Activated CD8-positive, alpha-beta memory T cell treated with anti-CD3 and anti-CD28 coated beads for 48 hours (primary cell): Measurements from ENCODE around the gene AQP1.

Source experiments
- DNase-seq, 3 experiments: peaks; one replicate each; pipeline ENCODE4 v3.0.0-alpha.2; 2020; ENCODE audit warnings: low read depth in 2 of 3, low spot score in 2 of 3

AQP1 gene

DNA sequence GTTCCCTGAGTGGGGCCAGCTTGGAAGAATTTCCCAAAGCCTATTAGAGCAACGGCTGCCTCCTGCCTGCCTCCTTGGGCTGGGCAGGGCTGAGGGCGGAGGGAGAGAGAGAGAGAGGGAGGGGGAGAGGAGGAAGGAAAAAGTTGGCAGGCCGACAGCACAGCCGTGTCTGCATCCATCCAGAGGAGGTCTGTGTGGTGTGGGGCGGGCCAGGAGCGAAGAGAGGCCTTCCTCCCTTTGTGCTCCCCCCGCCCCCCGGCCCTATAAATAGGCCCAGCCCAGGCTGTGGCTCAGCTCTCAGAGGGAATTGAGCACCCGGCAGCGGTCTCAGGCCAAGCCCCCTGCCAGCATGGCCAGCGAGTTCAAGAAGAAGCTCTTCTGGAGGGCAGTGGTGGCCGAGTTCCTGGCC is at the start of gene AQP1:
Gene AQP1 (plus strand): TSS at position 293 of the 409 bp plus-strand sequence. CDS start 57 bp downstream, at position 350.
- no peak for DNase-seq

DNA sequence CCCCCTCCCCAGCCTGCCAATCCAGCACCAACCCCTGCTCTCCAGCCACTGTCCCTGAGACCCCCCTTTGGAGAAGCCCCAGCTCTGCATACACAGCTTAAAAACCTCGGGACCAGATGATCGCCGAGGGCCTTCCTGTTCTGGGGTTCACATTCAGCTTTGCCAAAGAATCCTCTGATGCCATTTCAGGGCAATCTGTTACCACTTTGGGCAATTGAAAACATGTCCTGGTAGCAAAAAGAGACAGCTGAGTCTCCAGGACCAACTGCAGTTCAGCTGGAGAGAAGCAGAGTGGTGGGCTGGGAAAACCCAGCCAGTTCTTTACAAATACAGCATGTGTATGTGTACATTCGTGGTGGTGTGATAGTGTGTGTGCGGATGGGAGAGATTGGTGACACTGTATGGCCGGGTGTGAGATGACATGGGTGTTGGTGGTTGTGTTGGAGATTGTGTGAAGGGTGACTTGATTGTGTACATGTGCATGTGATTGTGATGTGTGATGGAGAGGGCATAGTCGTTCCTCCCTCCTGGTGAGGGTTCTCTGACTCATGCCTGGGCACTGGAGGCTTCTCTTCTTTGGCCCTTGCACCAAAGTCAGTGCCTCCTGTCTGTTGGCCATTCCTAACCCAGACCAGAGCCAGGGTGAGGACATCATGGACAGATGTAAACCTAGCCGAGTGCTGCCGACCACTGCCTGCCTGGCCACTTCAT is 48.5 kb upstream of the AQP1 start:
- no peak for DNase-seq

DNA sequence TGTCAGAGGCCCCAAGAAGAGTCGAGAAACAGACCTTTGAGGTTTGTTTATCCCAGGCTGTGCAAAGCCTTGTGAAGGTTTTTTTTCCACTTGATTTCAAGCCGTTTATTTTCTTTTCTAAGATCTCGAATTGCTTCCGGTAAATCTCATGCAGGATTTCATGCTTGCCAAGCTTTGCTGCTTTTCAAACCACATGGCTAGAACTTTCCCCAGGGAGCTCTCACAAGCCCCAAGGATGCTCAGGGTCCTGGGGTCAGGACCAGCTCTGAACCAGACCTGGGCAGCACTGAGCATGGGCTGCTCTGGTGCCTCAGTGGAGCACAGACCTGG is 48.0 kb upstream of the AQP1 start:
- no peak for DNase-seq

DNA sequence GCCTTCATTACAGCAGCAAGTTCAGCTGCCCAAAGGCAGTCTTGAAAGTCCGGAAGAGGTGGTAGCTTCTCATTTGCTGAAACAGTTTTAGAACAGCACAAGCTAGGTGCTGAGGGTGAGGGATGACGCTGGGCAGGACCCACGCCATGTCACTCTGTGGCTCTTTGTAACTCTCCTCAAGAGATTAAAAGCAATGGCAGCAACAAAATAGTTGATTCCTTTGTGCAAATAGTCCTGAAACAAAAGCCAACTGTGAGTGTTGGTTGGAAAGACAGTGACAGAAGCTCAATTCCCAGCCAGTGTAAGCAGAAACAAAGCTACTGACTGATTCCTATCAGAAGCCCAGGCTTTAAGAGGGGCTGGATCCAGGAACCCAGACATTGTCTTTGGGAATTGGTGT is 47.6 kb upstream of the AQP1 start:
- DNase-seq, result no peak

DNA sequence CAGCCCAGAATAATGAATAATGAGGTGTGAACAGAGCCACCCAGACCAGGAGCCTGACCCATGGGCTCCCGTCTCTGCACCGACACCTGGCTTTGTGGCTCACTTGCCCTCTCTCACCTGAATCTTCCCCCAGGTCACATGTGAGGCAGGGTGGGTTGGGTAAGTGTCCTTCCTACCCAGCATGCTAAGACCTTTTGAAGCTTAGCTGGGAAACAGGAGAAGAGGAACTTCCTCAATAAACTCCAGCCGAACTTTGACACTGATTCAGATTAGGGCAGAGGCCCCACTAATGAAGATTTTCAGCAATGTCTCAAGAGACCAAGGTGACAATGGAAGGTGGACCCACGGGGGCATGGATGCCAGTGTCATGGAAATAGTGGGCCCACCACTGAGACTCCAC is 46.6 kb upstream of the AQP1 start:
- no peak for DNase-seq

DNA sequence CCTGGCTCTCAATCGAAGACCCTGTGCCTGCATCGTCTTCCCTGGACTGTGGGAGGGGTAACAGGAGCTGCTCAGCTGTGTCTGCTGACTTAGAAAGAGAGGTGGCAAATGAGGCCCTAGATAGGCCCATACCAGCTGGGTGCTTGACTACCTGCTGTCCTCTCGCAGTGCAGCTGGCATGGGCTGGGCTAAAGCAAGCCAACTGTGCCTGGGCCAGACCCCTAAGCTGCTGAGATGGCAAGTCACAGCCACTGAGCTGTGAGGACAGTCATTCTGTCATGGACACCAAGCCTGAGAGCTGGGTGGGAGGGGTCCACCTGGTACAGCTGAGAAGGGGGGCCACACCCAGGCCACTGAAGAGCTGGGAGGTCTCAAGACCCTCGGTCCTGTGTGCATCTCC is 45.8 kb upstream of the AQP1 start:
- no peak for DNase-seq

DNA sequence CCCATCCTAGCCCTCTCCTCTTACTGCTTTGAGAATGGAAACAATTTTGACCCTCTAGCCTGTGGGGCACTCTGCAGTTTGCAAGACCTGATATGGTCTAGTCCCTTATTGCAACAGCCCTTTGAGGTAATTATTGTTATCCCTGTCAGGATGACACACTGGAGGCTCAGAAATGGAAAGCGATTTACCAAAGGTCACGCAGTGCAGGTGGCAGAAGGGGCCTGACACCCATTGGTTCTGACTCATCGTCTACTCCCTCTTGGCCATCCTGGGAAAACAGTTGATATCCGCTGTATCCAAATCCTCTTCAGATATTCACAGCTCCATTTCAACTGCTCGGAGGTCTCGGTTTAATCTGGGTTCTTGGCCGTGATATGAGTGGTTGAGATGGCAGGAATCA is 44.7 kb upstream of the AQP1 start:
- no peak for DNase-seq

DNA sequence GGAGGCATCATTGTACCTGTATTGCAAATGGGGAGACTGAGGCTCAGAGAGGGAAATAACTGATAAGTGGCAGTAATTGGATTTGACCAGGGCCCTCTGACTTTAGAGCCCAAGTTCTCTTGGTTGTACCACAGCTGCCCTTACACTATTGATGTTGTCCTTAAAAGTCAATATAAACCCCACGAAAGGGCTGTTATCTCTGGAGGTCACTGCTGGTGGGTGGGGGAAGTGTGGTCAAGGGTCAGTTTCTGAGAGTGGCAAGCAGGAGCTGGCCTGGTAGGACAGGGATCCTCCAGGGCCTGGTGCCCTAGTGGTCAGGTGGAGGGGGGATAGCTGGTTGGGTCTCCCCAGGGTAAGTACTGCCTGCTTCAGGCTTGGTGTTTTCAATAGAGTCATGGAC is 44.2 kb upstream of the AQP1 start:
- DNase-seq, result no peak

DNA sequence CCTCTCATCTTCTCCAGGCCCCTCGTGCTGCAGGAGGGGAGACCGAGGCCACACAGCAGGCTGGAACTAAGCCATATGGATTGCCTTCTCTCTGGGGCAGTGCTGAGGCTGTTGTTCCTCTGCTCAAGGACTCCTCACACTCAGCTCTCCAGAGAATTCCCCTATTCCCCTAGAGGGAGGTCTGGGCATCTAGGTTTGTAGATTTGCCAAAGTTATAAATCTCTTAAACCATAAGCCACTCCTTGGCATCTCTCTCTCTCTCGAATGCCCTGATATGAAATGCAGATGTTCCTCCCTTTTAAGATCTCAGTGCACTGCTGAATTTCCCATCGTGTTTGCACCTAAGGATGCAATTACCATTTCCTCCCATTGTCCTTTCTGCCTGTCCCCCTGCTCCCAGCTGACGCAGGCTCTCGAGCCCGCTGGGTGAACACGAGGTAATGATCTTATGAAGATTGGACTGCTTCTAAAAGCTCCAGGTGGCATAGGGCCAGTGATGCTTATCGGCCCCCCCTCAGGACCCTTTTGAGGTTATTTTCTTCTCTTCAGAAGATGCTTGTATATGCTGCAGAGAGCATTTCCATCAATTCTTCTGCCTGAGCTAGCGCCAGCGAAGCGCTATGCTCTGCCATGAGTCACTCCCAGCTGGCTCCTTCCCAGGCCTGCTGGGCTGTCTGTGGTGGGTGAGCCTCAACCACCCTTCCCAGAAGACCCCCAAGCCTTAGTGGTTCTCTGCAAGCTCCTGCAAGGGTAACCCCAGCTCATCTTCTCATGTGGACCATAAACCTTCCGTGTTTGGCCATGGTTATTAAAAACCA is 41.6 kb upstream of the AQP1 start:
- DNase-seq, result no peak

DNA sequence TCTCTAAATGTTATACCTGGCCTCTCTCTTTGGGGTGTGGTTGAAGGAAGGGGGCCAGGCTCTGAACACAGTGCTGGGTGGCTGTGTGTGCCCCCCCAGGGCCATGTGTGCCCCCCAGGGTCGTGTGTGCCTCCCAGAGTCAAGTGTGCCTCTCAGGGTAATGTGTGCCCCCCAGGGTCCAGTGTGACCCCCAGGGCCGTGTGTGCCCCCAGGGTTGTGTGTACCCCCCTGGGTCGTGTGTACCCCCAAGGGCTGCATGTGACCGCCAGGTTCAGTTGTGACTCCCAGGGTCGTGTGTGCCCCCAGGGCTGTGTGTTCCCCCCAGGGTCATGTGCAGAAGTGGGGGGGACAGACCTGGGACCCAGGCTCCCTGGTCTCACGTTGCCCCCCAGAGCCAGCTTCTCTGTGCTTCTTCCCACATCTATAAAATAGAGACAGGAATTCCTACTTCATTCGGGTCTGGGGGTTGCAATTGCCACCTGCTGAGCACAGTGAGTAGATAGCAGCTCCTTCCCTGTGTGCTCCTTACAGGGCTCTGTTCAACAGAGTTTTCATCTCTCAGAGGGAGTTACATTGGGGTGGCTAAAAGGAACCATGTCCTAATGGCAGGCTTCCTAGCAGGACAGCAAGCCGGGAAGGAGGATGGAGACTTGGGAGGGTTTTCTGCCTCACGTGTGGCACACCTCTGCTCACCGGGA is 40.7 kb upstream of the AQP1 start:
- DNase-seq, result no peak

DNA sequence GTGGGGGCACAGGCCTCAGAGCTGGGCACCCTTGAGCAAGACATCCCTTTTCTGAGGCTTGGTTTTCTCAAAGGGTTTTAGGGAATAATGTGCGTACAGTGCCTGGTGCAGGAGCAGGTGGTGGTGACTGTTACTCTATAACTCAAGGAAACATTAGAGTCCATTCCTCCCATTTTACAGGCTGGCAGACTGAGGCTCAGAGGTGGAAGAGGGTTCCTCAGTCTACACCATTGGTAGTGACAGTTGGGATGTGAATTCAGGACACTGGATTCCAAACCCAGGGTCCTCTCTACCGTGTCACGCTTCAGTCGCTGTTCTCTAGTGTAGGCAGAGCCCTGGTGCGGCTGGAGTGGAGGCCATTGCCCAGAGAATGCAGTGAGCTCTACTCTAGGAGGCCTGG is 40.0 kb upstream of the AQP1 start:
- DNase-seq, result no peak

DNA sequence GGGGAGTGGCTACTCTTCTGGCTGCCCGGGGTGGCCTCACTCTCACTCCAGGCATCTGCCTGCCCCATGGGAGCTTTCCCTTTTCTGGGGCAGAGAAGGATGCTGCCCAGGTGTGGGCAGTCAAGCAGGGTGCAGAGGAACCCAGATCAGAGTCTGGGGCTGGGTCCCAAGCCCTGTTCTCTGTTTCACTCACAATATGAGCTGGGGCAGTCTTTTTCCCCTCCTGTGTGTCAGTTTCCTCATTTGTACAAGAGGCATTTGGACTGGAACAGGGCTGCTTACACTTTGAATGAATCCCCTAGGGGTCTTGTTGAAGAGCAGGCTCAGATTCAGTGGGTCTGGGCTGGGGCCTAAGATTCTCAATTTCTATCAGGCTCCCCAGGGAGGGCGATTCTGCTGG is 38.4 kb upstream of the AQP1 start:
- no peak for DNase-seq

DNA sequence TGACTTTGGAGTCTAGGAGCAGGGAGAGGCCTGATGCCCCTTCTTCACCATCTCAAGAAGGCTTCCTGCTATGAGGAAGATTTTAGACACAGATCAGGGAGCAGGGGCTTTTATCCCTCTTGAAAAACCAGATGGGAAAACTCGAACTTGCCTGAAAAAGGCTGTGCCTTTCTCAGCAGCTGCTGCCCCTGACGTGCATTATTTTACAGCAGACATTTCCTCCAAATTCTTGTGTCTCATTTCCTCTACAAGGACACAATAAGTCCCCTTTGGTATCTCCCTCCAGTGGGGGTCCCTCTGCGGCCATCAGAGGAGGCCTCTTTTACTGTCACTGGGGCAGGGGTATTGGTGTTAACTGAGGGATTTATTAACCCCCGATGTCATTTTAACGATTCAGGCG is 38.0 kb upstream of the AQP1 start:
- no peak for DNase-seq

DNA sequence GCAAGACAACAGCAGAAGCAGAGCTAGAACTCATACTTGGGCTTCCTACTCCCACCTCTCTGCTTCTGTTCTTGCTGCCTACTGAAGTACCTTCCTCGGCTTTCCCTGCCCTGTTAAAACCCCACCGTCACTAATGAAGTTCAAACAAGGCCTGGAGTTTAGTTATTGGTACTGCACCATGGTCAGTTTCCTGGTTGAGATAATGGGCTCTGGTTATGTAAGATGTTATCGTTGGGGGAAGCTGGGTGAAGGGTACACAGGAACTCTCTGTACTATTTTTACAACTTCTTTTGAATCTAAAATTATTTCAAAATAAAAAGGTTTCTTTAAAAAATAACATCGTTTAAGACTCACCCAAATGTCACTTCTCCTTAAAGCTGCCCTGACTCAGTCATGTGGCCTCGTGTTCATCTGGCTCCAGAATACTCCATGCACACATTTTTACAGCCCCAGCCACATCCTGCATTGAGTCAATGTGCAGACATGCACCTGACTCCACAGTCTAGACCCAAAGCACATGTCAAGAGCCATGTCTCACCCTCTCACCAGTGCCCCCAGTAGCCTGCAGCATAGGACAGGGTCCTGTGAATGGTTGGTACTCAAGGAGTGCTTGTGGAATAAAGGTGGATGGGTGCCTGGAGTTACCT is 36.9 kb upstream of the AQP1 start:
- no peak for DNase-seq

DNA sequence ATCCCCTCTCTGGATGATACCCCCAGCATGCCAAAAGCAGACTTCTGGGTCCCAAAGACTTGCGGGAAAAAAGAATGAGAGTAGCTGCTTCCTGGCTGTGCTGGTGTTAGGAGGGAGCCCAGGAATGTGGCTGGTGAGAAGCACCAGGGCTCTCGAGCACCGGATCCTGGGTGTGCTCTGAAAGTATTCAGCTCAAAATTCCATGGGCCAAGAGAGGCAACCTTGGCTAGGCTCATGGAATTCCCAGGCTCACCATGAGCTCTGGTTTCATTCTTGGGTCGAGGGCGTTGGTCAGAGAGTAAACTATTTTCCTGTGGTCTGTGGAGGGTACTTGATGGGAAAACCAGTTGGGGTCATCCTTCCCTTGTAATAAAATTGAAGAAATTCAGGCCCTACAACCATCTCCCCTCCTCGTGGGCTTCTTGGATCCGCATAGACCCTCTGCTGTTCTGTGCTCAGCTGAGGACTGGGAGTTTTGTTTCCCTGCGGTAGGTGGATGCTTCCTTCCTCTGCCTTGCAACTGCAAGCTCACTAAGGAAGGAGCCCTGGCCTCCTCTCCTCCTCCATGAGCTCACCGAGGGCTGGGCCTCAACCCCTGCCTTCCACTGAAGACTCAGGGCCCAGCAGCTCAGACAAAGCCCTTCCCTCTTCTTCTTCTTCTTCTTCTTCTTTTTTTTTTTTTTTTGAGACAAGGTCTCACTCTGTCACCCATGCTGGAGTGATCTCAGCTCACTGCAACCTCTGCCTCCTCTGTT is 34.5 kb upstream of the AQP1 start:
- DNase-seq, result no peak

DNA sequence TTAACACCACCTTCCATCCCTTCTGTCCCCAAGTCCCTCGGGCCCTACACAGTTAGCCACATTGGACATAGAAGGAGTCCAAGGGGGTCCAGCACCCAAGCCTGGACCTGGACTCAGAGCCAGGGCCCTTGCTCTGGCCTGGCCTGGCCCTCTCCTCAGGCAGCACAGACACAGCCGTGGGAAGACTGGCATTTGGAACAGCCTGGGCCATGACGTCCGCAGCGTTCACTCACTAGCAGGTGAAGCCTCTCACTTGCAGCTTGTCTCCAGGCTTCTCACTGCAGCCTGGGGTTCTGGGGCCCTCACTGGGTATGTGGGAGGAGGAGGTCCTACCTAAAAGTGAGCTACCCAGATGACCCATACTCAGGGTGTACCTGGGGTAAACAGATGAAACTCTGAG is 33.7 kb upstream of the AQP1 start:
- no peak for DNase-seq

DNA sequence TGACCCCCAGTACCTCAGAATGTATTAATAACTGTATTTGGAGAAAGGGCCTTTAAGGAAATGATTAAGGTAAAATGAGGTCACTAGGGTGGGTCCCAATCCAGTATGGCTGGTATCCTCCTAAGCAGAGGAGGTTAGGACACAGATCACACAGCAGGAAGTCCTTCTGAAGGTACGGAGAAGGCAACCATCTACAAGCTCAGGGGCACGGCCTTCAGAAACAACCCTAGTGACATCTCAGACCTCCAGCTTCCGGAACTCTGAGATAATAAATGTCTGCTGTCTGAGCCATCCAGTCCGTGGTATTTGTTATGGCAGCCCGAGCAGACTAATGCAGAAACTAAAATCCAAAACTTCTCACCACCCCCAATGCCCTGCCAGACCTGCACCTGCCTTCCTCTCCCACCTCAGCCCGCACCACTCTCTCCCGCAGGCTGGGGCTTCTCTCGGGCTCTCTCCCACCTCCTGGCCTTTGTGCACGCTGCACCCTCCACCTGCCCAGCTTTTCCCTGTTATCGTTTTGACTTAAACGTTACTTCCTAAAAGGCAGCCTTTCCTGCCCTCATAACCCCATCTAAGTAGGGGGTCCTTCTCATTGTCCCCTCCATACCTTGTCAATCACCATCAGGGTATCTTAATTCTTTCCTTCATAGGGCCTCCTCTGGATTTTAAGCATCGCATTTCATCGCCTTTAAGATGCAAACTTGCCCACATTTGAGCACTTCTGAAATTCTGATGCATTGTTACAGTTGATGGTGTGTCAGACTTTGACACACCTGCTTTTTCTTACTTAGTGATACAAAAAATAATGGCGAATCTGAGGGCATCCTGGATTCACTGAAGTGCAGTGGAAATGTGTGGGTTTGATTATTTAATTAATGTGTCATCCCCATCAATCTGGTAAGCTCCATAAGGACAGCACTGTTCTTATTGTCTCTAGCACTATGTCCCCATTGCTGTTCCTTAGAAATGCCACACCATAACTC is 32.2 kb upstream of the AQP1 start:
- DNase-seq, result no peak

DNA sequence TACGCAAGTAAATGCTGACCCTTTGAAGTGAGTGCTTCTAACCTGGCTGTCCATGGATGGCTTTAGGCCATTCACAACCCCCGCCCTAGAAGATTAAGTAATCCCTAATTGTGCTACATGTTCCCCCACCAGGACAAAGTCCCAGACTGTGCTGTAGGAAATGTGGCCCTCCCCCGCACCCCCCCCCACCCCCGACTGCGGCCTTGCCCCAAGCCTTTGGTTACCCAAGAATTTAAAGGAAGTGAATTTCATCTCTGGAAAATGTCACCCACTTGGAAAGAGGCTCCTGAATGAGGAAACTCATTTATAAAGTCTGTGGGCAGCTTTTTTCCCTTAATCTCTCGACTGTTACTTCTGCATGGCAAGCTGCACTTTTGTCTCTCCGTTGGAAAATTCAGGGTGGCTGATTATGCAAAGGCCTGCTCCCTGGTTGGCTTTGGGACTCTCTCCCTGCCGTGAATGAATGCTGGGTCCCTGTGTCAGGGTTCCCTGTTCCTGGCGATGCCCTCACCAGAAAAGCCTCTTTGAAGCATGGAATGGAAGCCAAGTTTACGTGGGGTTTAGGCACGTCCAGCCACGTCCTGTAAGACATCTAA is 31.4 kb upstream of the AQP1 start:
- DNase-seq, result no peak

DNA sequence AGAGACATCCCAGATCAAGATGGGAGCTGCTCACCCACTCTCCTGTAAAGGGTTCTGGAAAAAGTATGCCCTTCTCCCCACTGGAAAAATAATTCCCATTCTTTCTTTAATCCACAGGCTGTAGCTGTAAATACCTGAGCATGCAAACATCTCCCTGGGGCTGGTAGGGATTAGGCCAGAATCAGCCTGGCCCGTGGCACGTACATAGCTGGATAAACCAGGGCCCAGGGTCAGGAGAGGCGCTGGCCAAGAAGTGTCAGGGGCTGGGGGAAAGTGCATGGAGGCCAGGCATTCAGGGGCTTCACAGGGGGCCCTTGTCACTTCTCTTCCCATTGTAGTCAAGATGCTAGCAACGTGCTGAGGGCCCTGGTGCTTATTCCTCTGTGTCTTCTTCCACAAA is 30.7 kb upstream of the AQP1 start:
- no peak for DNase-seq

DNA sequence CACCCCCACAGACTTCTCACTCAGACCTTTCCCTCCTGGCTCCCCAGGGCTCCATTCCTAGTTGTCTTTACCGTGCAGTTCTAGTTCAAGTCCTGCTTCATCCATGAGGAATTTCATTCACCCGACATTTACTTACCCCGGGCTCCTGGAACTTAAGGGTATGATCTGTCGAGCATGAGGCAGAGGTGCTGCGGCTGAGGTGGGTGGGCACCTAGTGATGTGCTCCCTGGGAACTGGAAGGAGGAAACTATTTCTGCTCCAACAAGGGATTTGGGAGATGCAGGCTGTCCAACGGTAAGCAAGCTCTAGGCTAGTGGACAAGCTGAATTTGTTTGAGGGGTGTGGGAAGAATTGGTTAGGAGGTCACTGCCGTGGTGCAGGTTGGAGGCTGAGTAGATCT is 30.2 kb upstream of the AQP1 start:
- no peak for DNase-seq
